Measurements from ENCODE around the gene HYOU1. TPM values are rescaled to one million over a fixed set of nuclear protein-coding genes. Genes with fewer than 3 reads are reported as not detected.

The HYOU1 gene
- total and polyA plus RNA-seq, 2 of the 8 experiments (the other 6 are each of a cell fraction or from before 2014, with no cell fraction given) = 239 to 295 TPM

- Histone ChIP-seq H2BK15ac (ENCODE audit: low read length) (no peak overlapping the region), H3K79me2 (ENCODE audit: control insufficient read depth in 1 of 2, insufficient read depth in 2 of 2, low read length in 2 of 2) (peaks cover 3 to 19% of the 10 kb centered on the region in 2 experiments; a peak in 3 of 4 replicates), H3K27me3 (replicated peaks in 1 of 4; ENCODE audit: control insufficient read depth in 3 of 4, extremely low read depth in 1 of 4, insufficient read depth in 3 of 4, low read length in 3 of 4) (no peaks in the 10 kb centered on the region), H3K18ac (ENCODE audit: extremely low read depth, low read length) (no peak overlapping the region), H3K4ac (replicated peaks; ENCODE audit: insufficient read length, low read depth, low read length) (no peak overlapping the region), H3K23ac (ENCODE audit: insufficient read length) (no peak overlapping the region), H4K5ac (ENCODE audit: insufficient read length, low read depth, low read length) (no peak overlapping the region), H4K91ac (replicated peaks; ENCODE audit: insufficient read length, low read length) (no peak overlapping the region), H3K4me3 (ENCODE audit: extremely low read depth in 1 of 4, insufficient read depth in 2 of 4, low read depth in 3 of 4, low read length in 4 of 4) (no peak overlapping the region), H4K8ac (ENCODE audit: extremely low read depth, insufficient read depth, low read length) (no peak overlapping the region), H3K23me2 (ENCODE audit: low read depth, low read length) (peaks cover 7% of the 10 kb centered on the region; the same call in 1 of the 2 replicates), H3K9ac (replicated peaks in 1 of 4; ENCODE audit: extremely low read depth in 1 of 4, low read depth in 3 of 4, low read length in 3 of 4) (no peak overlapping the region), H3K36me3 (ENCODE audit: control insufficient read depth in 2 of 4, insufficient read depth in 4 of 4, low read length in 3 of 4) (peaks cover 0 to 24% (median 4%) of the 10 kb centered on the region in 4 experiments; a peak in 2 of 8 replicates), H3K27ac (ENCODE audit: low read depth, low read length) (no peak overlapping the region), H2AFZ (ENCODE audit: low read length) (no peak overlapping the region), H3K14ac (ENCODE audit: insufficient read length) (no peak overlapping the region), H3K4me2 (ENCODE audit: insufficient read depth in 1 of 2, low read depth in 2 of 2, low read length in 2 of 2) (no peak overlapping the region), H3K79me1 (ENCODE audit: low read depth, low read length) (peaks cover 11% of the 10 kb centered on the region), H3K4me1 (replicated peaks in 1 of 4; ENCODE audit: control insufficient read depth in 3 of 4, insufficient read depth in 4 of 4, low read length in 3 of 4) (peaks cover 0 to 5% (median 2%) of the 10 kb centered on the region in 4 experiments; a peak in 2 of 7 replicates), H3K56ac (replicated peaks; ENCODE audit: insufficient read length, low read depth, low read length) (no peak overlapping the region), H2AK5ac (ENCODE audit: low read depth, low read length) (no peak overlapping the region), H2BK120ac (replicated peaks; ENCODE audit: low read depth, low read length) (no peak overlapping the region), H2BK20ac (ENCODE audit: low read length) (no peak overlapping the region), H4K20me1 (replicated peaks in 1 of 2; ENCODE audit: control insufficient read depth in 1 of 2, insufficient read depth in 2 of 2, low read length in 2 of 2) (peaks cover 0 to 3% of the 10 kb centered on the region in 2 experiments), H2BK12ac (ENCODE audit: low read depth, low read length) (no peak overlapping the region), H2BK5ac (ENCODE audit: low read depth, low read length) (no peak overlapping the region), H3K9me3 (ENCODE audit: insufficient read depth in 2 of 2, low read depth in 1 of 2, low read length in 1 of 2) (no peaks in the 10 kb centered on the region)
- ChIA-PET CTCF (ENCODE audit: partially characterized antibody) (interaction anchor here (0.7 to 2.4 kb wide), 4 partner anchors 26 to 250 kb away, joined by 3 to 7 read pairs (median 5); no protein-coding TSS in a partner anchor), POLR2A (ENCODE audit: partially characterized antibody) (interaction anchor here (1.1 to 9.2 kb wide), 2 partner anchors 9 to 20 kb away, joined by 3 to 141 read pairs; partner anchors contain the start of gene VPS11)
- DNase-seq (ENCODE audit: low read depth in 1 of 2, low spot score in 2 of 2) = no peak
- 94% methylated on average over 5 of the region's 6 CpGs; no CpG with 5 or more reads in 1 of the 2 experiments for WGBS, 2 experiments (ENCODE audit: extremely low coverage in 1 of 2, insufficient coverage in 1 of 2, insufficient read length in 1 of 2, insufficient replicate concordance in 2 of 2, low coverage in 1 of 2, low lambda C conversion rate in 2 of 2, missing lambda C conversion rate in 1 of 2)
- no peak for FAIRE-seq
- TF ChIP-seq MAFK (IDR thresholded peaks at IDR 0.05; ENCODE audit: low read depth, low read length) (no peak), POLR2AphosphoS5 (IDR thresholded peaks at IDR 0.05; ENCODE audit: low read depth, low read length) (no peak)
These were observed 30.1 kb upstream of the HYOU1 start for GRCh38 chr11:119087123-119087522.

All from H1 (cell line).